ENCODE data around the gene WDR11. TPM values are rescaled to one million over a fixed set of nuclear protein-coding genes. Genes with fewer than 3 reads are reported as not detected.

Gene WDR11
- total and polyA plus RNA-seq, 7 donors, result 4.0 to 10.3 (median 7.5) TPM

- Histone ChIP-seq H3K9me3 (no peaks in the 10 kb centered on the region), H3K27ac (no peak overlapping the region), H3K4me1 (no peaks in the 10 kb centered on the region), H3K4me3 (no peak overlapping the region), H3K36me3 (ENCODE audit: insufficient read depth in 1 of 2, low read depth in 1 of 2) (no peaks in the 10 kb centered on the region), H3K27me3 (ENCODE audit: insufficient read depth in 3 of 3, low read length in 2 of 3) (no peaks in the 10 kb centered on the region)
- no peak for DNase-seq
- no peak for TF ChIP-seq CTCF (IDR thresholded peaks at IDR 0.05)
- ATAC-seq, result no peak
- intact Hi-C loops (cut with DNase I), result no loop called here
- 78 to 88% (median 80%) methylated on average over 3 of the region's 3 CpGs for WGBS, 3 donors
Observed at GRCh38 chr10:120828763-120829319, 22.3 kb upstream of the WDR11 start.

GRCh38 chr10:120832106-120832505 lies 19.1 kb upstream of the WDR11 start:
- no peaks in the 10 kb centered on the region for H3K9me3 ChIP-seq
- H3K27me3 ChIP-seq (ENCODE audit: insufficient read depth in 3 of 3, low read length in 2 of 3), result no peaks in the 10 kb centered on the region
- H3K4me1 ChIP-seq, result no peaks in the 10 kb centered on the region
- 61 to 71% (median 65%) methylated on average over 9 of the region's 9 CpGs for WGBS, 3 donors
- H3K27ac ChIP-seq, result no peak overlapping the region
- intact Hi-C loops (cut with DNase I), result no loop called here
- no peak for DNase-seq
- H3K4me3 ChIP-seq, result no peak overlapping the region
- H3K36me3 ChIP-seq (ENCODE audit: insufficient read depth in 1 of 2, low read depth in 1 of 2), result no peaks in the 10 kb centered on the region
- ATAC-seq, result no peak
- no peak for TF ChIP-seq CTCF (IDR thresholded peaks at IDR 0.05)

- intact Hi-C loops (cut with DNase I), result no loop called here
- Histone ChIP-seq H3K27me3 (ENCODE audit: insufficient read depth in 3 of 3, low read length in 2 of 3) (no peaks in the 10 kb centered on the region), H3K9me3 (no peaks in the 10 kb centered on the region), H3K4me3 (no peak overlapping the region), H3K36me3 (ENCODE audit: insufficient read depth in 1 of 2, low read depth in 1 of 2) (no peaks in the 10 kb centered on the region), H3K4me1 (no peaks in the 10 kb centered on the region), H3K27ac (no peak overlapping the region)
- DNase-seq (no peak), ATAC-seq (no peak)
- WGBS, 3 donors, result 61 to 71% (median 71%) methylated on average over 6 of the region's 6 CpGs
- TF ChIP-seq CTCF (IDR thresholded peaks at IDR 0.05), result no peak
Observed at GRCh38 chr10:120833222-120833928, 17.8 kb upstream of the WDR11 start.

GRCh38 chr10:120835603-120836002 lies 15.6 kb upstream of the WDR11 start:
- Histone ChIP-seq H3K27me3 (ENCODE audit: insufficient read depth in 3 of 3, low read length in 2 of 3) (no peaks in the 10 kb centered on the region), H3K27ac (no peak overlapping the region), H3K36me3 (ENCODE audit: insufficient read depth in 1 of 2, low read depth in 1 of 2) (no peaks in the 10 kb centered on the region), H3K4me1 (no peaks in the 10 kb centered on the region), H3K9me3 (no peaks in the 10 kb centered on the region), H3K4me3 (no peak overlapping the region)
- intact Hi-C loops (cut with DNase I), result no loop called here
- ATAC-seq (no peak), DNase-seq (no peak)
- 47 to 78% (median 48%) methylated on average over 2 of the region's 2 CpGs for WGBS, 3 donors
- TF ChIP-seq CTCF (IDR thresholded peaks at IDR 0.05), result no peak

GRCh38 chr10:120838941-120839340 lies 12.2 kb upstream of the WDR11 start:
- H3K36me3 ChIP-seq (ENCODE audit: insufficient read depth in 1 of 2, low read depth in 1 of 2), result no peaks in the 10 kb centered on the region
- no peaks in the 10 kb centered on the region for H3K9me3 ChIP-seq
- no peak overlapping the region for H3K27ac ChIP-seq
- 84 to 94% (median 85%) methylated on average over 3 of the region's 3 CpGs for WGBS, 3 donors
- H3K4me3 ChIP-seq, result no peak overlapping the region
- DNase-seq (no peak), ATAC-seq (no peak)
- no peaks in the 10 kb centered on the region for H3K27me3 ChIP-seq (ENCODE audit: insufficient read depth in 3 of 3, low read length in 2 of 3)
- no peak for TF ChIP-seq CTCF (IDR thresholded peaks at IDR 0.05)
- intact Hi-C loops (cut with DNase I), result no loop called here
- H3K4me1 ChIP-seq, result no peaks in the 10 kb centered on the region

All from psoas muscle (tissue), 8 donors.